Upper lobe of left lung (tissue), 4 donors: Measurements from ENCODE around the gene C16orf89.

Experiments used
- CTCF ChIP-seq, 6 experiments: fragments of 450-650 bp in 4 of 6; fragments of 200-600 bp in 2 of 6; sonication (generic) in 2 of 6; IDR thresholded peaks; one replicate each; pipeline ENCODE4 v1.5.1; 2016 to 2019; ENCODE audit warnings: antibody characterized with exemption in 6 of 6
- POLR2A ChIP-seq, 4 donors: fragments of 450-650 bp; IDR thresholded peaks; one replicate each; pipeline ENCODE4 v1.5.1; 2016 to 2017; ENCODE audit warnings: antibody characterized with exemption in 4 of 4, mild to moderate bottlenecking in 2 of 4

- TF ChIP-seq CTCF (IDR thresholded peaks at IDR 0.05) (no peak), POLR2A (IDR thresholded peaks at IDR 0.05) (no peak)
Observed at GRCh38 chr16:5028950-5029475, 36.7 kb downstream of the C16orf89 start.
